B cell (primary cell): ENCODE measurements around the gene RAPGEF1. TPM values are rescaled to one million over a fixed set of nuclear protein-coding genes. Genes with fewer than 3 reads are reported as not detected.
A peak's percentile ranks its signal among the peaks of the same experiment; 100 is the strongest.

Experiments
- ATAC-seq: fragments of 200-7000 bp; cut with Tn5 transposase; one replicate; pipeline ENCODE4 v1.10.0; 2021; ENCODE audit warnings: low read depth, mild to moderate bottlenecking, moderate number of reproducible peaks, moderate library complexity
- CTCF ChIA-PET: fragments of 350-600 bp; sonication (Branson Sonifier 250); formaldehyde crosslinking; loops from one replicate; lab custom pipeline; 2021; ENCODE audit warnings: antibody characterized with exemption, inconsistent platforms; lab: Charles Lee
- POLR2A ChIA-PET: fragments of 350-600 bp; sonication (Branson Sonifier 250); formaldehyde crosslinking; loops from one replicate; lab custom pipeline; 2021; ENCODE audit warnings: antibody characterized with exemption; lab: Charles Lee
- DNase-seq: peaks from one replicate; pipeline ENCODE4 v3.0.0; 2013
- H2AFZ ChIP-seq: 2 replicates; pipeline ENCODE4 v1.6.1; 2012; ENCODE audit warnings: mild to moderate bottlenecking, low read depth, low read length; ENCODE audit not compliant: insufficient read depth, poor library complexity, severe bottlenecking
- H3K27ac ChIP-seq, 2 donors: 1 replicate in 1 of 2; 2 replicates in 1 of 2; pipeline ENCODE4 v1.5.1; 2012 to 2013; ENCODE audit warnings: low read length in 2 of 2, mild to moderate bottlenecking in 2 of 2, moderate library complexity in 1 of 2
- H3K27me3 ChIP-seq, 4 experiments: fragments of 200-600 bp in 1 of 4; sonication (generic) in 1 of 4; replicated peaks in 1 of 4; 1 replicate in 2 of 4; 2 replicates in 2 of 4; pipeline versions ENCODE4 v1.6.1 to v1.7.0; 2013 to 2016; ENCODE audit warnings: low read length in 3 of 4, mild to moderate bottlenecking in 2 of 4, mixed read lengths in 1 of 4, moderate library complexity in 1 of 4; ENCODE audit not compliant: insufficient read depth in 4 of 4, control insufficient read depth in 3 of 4; ENCODE audit errors: control extremely low read depth in 1 of 4
- H3K36me3 ChIP-seq, 2 experiments: replicated peaks in 1 of 2; 1 replicate in 1 of 2; 2 replicates in 1 of 2; pipeline versions ENCODE4 v1.6.1 to v1.7.1; 2013; ENCODE audit warnings: low read length in 1 of 2; ENCODE audit not compliant: insufficient read depth in 2 of 2, control insufficient read depth in 1 of 2; ENCODE audit errors: control extremely low read depth in 1 of 2, extremely low read depth in 1 of 2
- H3K4me1 ChIP-seq, 2 donors: fragments of 200-600 bp in 1 of 2; sonication (generic) in 1 of 2; 1 replicate in 1 of 2; 2 replicates in 1 of 2; pipeline versions ENCODE4 v1.5.1 to v1.6.1; 2013 to 2017; ENCODE audit warnings: low read length in 2 of 2; ENCODE audit not compliant: control insufficient read depth in 2 of 2, insufficient read depth in 2 of 2
- H3K4me2 ChIP-seq: replicated peaks from 2 replicates; pipeline ENCODE3; 2012; ENCODE audit warnings: mild to moderate bottlenecking, low read depth, low read length; ENCODE audit not compliant: poor library complexity, severe bottlenecking
- H3K4me3 ChIP-seq, 5 experiments: fragments of 200-600 bp in 1 of 5; sonication (generic) in 1 of 5; 1 replicate in 3 of 5; 2 replicates in 2 of 5; pipeline versions ENCODE4 v1.5.1 to v1.7.0; 2011 to 2016; ENCODE audit warnings: low read length in 4 of 5, mild to moderate bottlenecking in 4 of 5, low read depth in 2 of 5, control low read depth in 1 of 5, moderate library complexity in 1 of 5; ENCODE audit not compliant: insufficient read depth in 1 of 5; ENCODE audit errors: control extremely low read depth in 1 of 5, extremely low read depth in 1 of 5
- H3K79me2 ChIP-seq: fragments of 200-600 bp; sonication (generic); one replicate; pipeline ENCODE4 v1.6.0; 2016; ENCODE audit warnings: low read length; ENCODE audit not compliant: control insufficient read depth, insufficient read depth
- H3K9ac ChIP-seq: fragments of 200-600 bp; sonication (generic); 2 replicates; pipeline ENCODE4 v1.6.1; 2017; ENCODE audit warnings: mild to moderate bottlenecking, low read length, moderate library complexity
- H3K9me3 ChIP-seq, 3 donors: one replicate each; pipeline versions ENCODE4 v1.6.1 to v1.7.1; 2013; ENCODE audit warnings: low read length in 2 of 3; ENCODE audit not compliant: control insufficient read depth in 2 of 3, insufficient read depth in 1 of 3; ENCODE audit errors: control extremely low read depth in 1 of 3
- H4K20me1 ChIP-seq: 2 replicates; pipeline ENCODE4 v1.6.0; 2012; ENCODE audit warnings: mild to moderate bottlenecking, low read length; ENCODE audit not compliant: insufficient read depth, control insufficient read depth, poor library complexity, severe bottlenecking
- H3K27ac Mint-ChIP-seq: one replicate; pipeline ENCODE4 v1.8.0; 2021; ENCODE audit warnings: mixed read lengths
- H3K27me3 Mint-ChIP-seq: one replicate; pipeline ENCODE4 v1.8.0; 2021; ENCODE audit warnings: mixed read lengths
- H3K4me1 Mint-ChIP-seq: one replicate; pipeline ENCODE4 v1.8.0; 2021; ENCODE audit warnings: mixed read lengths
- H3K4me3 Mint-ChIP-seq: one replicate; pipeline ENCODE4 v1.8.0; 2021; ENCODE audit warnings: mixed read lengths
- H3K9me3 Mint-ChIP-seq: one replicate; pipeline ENCODE4 v1.8.0; 2022; ENCODE audit warnings: mixed read lengths; ENCODE audit not compliant: insufficient read depth
- CTCF ChIP-seq: fragments of 200-600 bp; IDR thresholded peaks from one replicate; pipeline ENCODE4 v1.8.0; 2022; ENCODE audit warnings: antibody characterized with exemption, mild to moderate bottlenecking
- EZH2 ChIP-seq: IDR thresholded peaks from 2 replicates; pipeline ENCODE4 v1.6.1; 2012; ENCODE audit warnings: borderline replicate concordance, low read depth, mild to moderate bottlenecking, moderate library complexity, low read length; ENCODE audit not compliant: insufficient read depth, poor library complexity, severe bottlenecking
- WGBS: methylation state at CpG from one replicate; pipeline ENCODE4 v1.1.5; 2013; ENCODE audit warnings: missing lambda C conversion rate; ENCODE audit not compliant: insufficient coverage; 5-methylcytosine and 5-hydroxymethylcytosine counted together
- intact Hi-C: fragments of 100-400 bp; cut with micrococcal nuclease; formaldehyde crosslinking; loops from one replicate; pipeline ENCODE4 v1.10.0; 2022
- polyA plus RNA-seq: library from polyadenylated mRNA; depleted of rRNA; stranded (reverse); fragments of >200 nt; gene quantifications from 2 replicates; pipeline ENCODE4 v1.2.3, GENCODE V29; 2012
- total RNA-seq, 2 donors: library from RNA; stranded (reverse); fragments of 120-200 nt in 1 of 2; gene quantifications; 1 replicate in 1 of 2; 2 replicates in 1 of 2; pipeline versions ENCODE4 v1.2.3 to v1.2.4, GENCODE V29; 2013 to 2022

RAPGEF1 gene
- total and polyA plus RNA-seq, 2 donors (not counting 1 experiment from before 2014, with no cell fraction given): 134 to 447 TPM

GRCh38 chr9:131728546-131728910 lies 11.3 kb downstream of the RAPGEF1 start:
- DNase-seq (peak; percentile 66), ATAC-seq (no peak)
- TF ChIP-seq EZH2 (no peak), CTCF (no peak)
- CTCF ChIA-PET: interaction anchor here (0.7 to 10.4 kb wide), 10 partner anchors 12 to 137 kb away, joined by 3 to 146 read pairs (median 6); partner anchors contain the start of gene RAPGEF1
- Histone ChIP-seq H3K4me3 (peak overlapping the region; percentile 18 to 47 (median 44)), H3K9ac (peak overlapping the region; percentile 61), H3K4me2 (peak overlapping the region; percentile 79), H3K9me3 (no peaks in the 10 kb centered on the region), H3K36me3 (no peaks in the 10 kb centered on the region), H3K27me3 (no peaks in the 10 kb centered on the region), H3K4me1 (peaks cover 90 to 98% of the 10 kb centered on the region in 2 donors), H3K27ac (peak overlapping the region; percentile 99 to 100), H3K79me2 (peaks cover 68% of the 10 kb centered on the region), H2AFZ (no peak overlapping the region), H4K20me1 (peaks cover 4% of the 10 kb centered on the region)
- peak overlapping the region; percentile 89 for H3K4me3 Mint-ChIP-seq
- H3K4me1 Mint-ChIP-seq: peaks cover 92% of the 10 kb centered on the region
- H3K27ac Mint-ChIP-seq: peak overlapping the region; percentile 91
- intact Hi-C loops: loop anchor here (5.0 kb wide), 1 partner anchor 36 kb away; no protein-coding TSS in a partner anchor
- POLR2A ChIA-PET: interaction anchor here (0.6 to 8.1 kb wide), 9 partner anchors 10 to 571 kb away, joined by 3 to 76 read pairs (median 5); no protein-coding TSS in a partner anchor
- H3K27me3 Mint-ChIP-seq: no peaks in the 10 kb centered on the region
- H3K9me3 Mint-ChIP-seq: no peaks in the 10 kb centered on the region
- WGBS: no CpG with 5 or more reads among the region's 4 CpGs
